Activated naive CD8-positive, alpha-beta T cell treated with anti-CD3 and anti-CD28 coated beads, Interleukin-2, amount 10 ng/mL, durations not matched to agents 7 days and 5 days (primary cell): ENCODE results near the gene APRT. TPM values are rescaled to one million over a fixed set of nuclear protein-coding genes. Genes with fewer than 3 reads are reported as not detected.

ENCODE experiments used
- ATAC-seq: fragments of 150-1000 bp; cut with Tn5 transposase; one replicate; pipeline ENCODE4 v1.10.0; 2021; ENCODE audit warnings: low read depth, moderate library complexity
- POLR2A ChIA-PET: fragments of 350-600 bp; sonication (Branson Sonifier 250); formaldehyde crosslinking; loops from one replicate; lab custom pipeline; 2021; ENCODE audit warnings: antibody characterized with exemption; lab: Charles Lee
- DNase-seq: peaks from one replicate; pipeline ENCODE4 v3.0.0; 2021
- H3K27ac Mint-ChIP-seq: one replicate; pipeline ENCODE4 v1.8.0; 2022; ENCODE audit warnings: mild to moderate bottlenecking, mixed read lengths
- H3K27me3 Mint-ChIP-seq: one replicate; pipeline ENCODE4 v1.8.0; 2022; ENCODE audit warnings: mild to moderate bottlenecking, moderate library complexity, mixed read lengths
- H3K36me3 Mint-ChIP-seq: one replicate; pipeline ENCODE4 v1.8.0; 2021; ENCODE audit warnings: mild to moderate bottlenecking, mixed read lengths
- H3K4me1 Mint-ChIP-seq: one replicate; pipeline ENCODE4 v1.8.0; 2021; ENCODE audit warnings: mixed read lengths
- H3K4me3 Mint-ChIP-seq: one replicate; pipeline ENCODE4 v1.8.0; 2022; ENCODE audit warnings: mild to moderate bottlenecking, moderate library complexity, mixed read lengths
- H3K9me3 Mint-ChIP-seq: one replicate; pipeline ENCODE4 v1.8.0; 2021; ENCODE audit warnings: mixed read lengths
- total RNA-seq, 2 experiments: library from RNA; stranded (reverse); gene quantifications; one replicate each; pipeline ENCODE4 v1.2.3, GENCODE V29; 2021

APRT gene
- total RNA-seq, 2 experiments from 2014 or later, result 124 to 139 TPM

DNA sequence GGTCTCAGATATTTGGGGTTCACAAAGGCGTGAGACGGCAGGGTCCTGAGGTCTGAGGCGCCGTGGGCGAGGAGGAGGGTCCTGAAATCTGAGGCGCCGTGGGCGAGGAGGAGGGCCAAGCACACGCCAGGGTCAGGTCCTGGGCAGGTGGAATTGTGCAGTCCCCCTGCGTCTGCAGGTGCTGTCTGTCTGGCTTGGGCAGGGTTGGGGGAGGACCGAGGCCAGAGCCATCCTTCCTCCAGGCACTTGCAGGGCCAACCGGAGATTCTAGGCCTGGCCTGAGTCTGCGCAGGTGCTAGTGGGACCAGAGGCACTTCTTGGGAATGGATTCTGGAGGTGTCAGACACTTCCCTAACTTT, 2.4 kb upstream of the APRT start:
- ATAC-seq (no peak), DNase-seq (no peak)
- Mint-ChIP-seq H3K4me1 (peaks cover 10% of the 10 kb centered on the region), H3K27ac (no peak overlapping the region), H3K9me3 (no peaks in the 10 kb centered on the region), H3K27me3 (no peaks in the 10 kb centered on the region), H3K36me3 (peaks cover 2% of the 10 kb centered on the region), H3K4me3 (peak overlapping the region; percentile 20)
- POLR2A ChIA-PET, result interaction anchor here (2.9 kb wide), 1 partner anchor 43 kb away, joined by 12 read pairs; the partner anchor contains the start of genes GALNS and TRAPPC2L

DNA sequence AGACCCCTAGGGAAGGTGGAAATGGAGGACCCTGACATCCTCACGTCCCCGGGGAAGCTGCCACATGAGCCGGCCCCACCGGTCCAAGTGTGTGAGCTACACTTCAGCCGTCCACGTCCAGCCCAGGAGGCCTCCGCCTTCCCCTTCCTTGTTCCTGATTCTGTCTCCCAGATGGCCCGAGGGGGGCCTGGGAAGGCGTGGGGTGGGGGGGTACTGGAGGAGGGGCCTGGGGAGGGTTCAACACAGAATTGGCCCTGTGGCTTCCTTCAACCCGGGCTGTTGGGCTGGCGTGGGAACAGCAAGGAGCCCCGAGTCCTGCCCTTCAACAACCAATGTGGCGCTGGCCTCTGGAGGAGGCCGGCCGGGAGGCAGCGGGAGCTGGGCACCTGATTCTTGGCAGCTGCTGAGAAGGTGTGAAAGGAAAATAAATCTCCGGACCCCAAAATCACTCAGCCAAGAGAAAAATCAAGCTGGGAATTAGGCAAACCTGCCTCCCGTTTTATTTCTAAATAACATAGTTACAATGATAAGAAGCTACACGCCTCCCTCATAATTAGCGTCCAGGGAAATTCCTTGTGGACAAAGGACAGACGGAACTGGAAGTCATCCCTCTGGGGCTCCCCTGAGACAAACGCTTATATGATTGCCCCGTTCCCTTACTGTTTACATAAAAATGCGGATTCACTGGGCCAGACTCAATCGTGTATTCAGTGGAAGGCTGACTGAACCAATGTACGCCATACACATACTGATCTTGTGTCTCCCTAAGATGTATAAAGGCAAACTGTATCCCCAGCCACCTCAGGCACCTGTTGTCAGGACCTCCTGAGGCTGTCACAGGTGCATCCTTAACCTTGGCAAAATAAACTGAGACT, 1.8 kb upstream of the APRT start:
- Mint-ChIP-seq H3K4me1 (peaks cover 10% of the 10 kb centered on the region), H3K9me3 (no peaks in the 10 kb centered on the region), H3K27me3 (no peaks in the 10 kb centered on the region), H3K27ac (no peak overlapping the region), H3K36me3 (peaks cover 5% of the 10 kb centered on the region), H3K4me3 (peak overlapping the region; percentile 20)
- POLR2A ChIA-PET, result interaction anchor here (1.5 to 4.9 kb wide), 6 partner anchors 10 to 388 kb away, joined by 4 to 40 read pairs (median 14); partner anchors contain the start of genes CDT1, GALNS and TRAPPC2L
- DNase-seq, result no peak
- ATAC-seq, result no peak

DNA sequence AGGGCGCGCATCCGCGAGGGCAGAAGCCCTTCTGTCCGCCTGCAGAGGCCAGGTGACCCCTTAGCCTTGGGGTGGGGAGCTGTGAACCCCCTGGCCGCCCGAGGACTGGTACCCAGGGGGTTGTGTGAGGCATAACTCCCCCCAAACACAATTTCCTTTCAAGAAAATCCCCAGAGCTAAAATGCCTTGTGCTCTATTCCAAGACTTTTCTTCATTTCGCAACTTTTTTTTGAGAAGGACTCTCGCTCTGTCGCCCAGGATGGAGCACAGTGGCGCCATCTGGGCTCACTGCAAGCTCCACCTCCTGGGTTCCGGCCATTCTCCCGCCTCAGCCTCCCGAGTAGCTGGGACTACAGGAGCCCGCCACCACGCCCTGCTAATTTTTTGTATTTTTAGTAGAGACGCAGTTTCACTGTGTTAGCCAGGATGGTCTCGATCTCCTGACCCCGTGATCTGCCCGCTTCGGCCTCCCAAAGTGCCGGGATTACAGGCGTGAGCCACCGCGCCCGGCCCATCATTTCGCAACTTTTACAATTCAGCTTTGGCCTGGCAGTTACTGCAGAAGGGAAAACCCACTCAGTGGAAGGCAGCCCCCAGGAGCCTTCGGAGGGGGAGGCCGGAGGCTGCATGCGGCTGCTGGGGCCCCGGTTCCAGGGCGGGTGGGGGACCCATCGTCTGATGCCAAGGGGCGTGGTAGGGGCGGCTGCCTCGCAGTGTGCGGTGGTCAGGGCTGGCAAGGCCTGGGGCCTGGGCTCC, 963 bp upstream of the APRT start:
- Mint-ChIP-seq H3K9me3 (no peaks in the 10 kb centered on the region), H3K4me3 (peak overlapping the region; percentile 96), H3K36me3 (peaks cover 8% of the 10 kb centered on the region), H3K4me1 (peaks cover 14% of the 10 kb centered on the region), H3K27ac (peak overlapping the region; percentile 87), H3K27me3 (no peaks in the 10 kb centered on the region)
- DNase-seq (no peak), ATAC-seq (no peak)
- POLR2A ChIA-PET, result interaction anchor here (0.5 to 4.9 kb wide), 12 partner anchors 9 to 389 kb away, joined by 3 to 40 read pairs (median 8); partner anchors contain the start of genes CDT1, GALNS, PIEZO1 and TRAPPC2L

DNA sequence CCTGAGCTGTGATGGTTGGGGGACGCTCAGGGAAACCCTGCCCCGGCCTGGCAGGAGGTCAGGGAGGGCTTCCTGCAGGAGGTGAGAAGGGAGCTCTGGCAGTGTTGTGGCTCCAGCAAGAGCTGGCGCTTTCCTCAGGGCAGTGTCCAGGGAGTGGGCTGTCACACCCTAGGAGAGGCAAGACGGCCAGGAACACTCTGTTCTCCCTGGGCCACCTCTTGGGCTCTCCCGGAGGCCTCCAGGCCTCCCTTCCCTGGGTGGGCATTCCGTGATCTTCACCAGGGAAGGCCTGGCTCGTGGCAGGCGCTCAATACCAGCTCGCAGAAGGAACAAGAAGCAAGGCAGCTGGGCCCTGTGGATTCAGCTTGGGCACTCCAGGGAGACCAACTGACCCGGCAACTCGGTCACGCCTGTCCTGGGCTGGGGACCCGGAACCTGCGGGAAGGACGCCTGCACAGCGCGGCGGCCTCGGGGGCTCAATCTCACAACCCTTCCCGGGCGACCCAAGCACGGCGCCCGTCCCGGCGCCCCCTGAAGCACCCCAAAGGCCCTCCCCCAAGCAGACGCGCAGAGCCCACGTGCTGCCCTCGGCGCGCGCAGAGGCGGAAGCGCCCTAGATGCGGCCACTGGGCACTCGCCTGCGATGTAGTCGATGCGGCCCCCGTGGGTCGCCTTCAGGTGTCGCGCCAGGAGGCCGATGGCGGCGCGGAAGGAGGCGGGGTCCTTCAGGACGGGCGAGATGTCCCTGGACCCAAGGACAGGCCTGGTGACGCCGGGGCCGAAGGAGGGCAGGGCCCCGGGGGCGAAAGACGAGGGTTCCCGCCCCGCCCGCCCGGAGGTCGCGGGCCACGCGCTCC, 588 bp downstream of the APRT start:
- H3K9me3 Mint-ChIP-seq, result no peaks in the 10 kb centered on the region
- ATAC-seq (peak; percentile 60), DNase-seq (peak; percentile 84)
- H3K27me3 Mint-ChIP-seq, result no peaks in the 10 kb centered on the region
- peak overlapping the region; percentile 96 for H3K4me3 Mint-ChIP-seq
- H3K4me1 Mint-ChIP-seq, result peaks cover 14% of the 10 kb centered on the region
- H3K27ac Mint-ChIP-seq, result peak overlapping the region; percentile 95
- peaks cover 12% of the 10 kb centered on the region for H3K36me3 Mint-ChIP-seq
- POLR2A ChIA-PET, result interaction anchor here (0.9 to 4.9 kb wide), 18 partner anchors 8 to 407 kb away, joined by 3 to 40 read pairs (median 6); partner anchors contain the start of genes ACSF3, CDT1, CYBA and PIEZO1

DNA sequence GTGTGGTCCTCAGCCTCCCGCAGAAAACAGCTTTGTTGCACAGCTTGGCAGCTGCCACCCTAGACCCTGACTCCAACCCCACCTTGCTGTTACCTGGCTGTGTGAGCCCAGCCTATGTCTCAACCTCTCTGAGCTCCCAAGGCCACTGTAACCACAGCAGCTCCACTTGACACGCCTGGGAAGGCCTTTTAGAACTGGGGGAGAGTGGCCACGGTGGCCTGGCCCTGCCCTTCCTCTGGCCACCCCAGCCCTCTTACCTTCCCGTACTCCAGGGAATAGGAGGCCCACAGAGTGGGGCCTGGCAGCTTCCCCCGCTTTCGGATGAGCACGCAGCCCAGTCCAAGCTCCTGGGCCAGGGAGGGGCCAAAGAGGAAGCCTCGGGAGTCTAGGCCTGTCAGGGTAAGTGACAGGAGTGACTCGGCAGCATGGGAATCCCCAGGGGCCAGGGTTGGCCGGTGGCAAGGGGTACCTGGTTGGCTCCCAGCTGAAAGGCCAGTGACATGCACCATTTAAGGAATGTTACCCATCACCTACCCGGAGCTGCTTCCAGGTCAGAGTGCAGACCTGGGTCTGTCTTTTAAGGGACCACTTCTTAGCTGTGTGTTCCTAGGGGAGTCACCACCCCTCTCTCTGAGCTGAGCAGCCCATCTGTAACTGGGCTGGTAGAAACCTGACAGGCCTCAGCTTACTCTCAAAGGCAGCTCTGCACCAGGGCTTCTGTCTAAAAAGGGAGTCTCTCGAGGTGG, 1.4 kb downstream of the APRT start:
- DNase-seq (no peak), ATAC-seq (no peak)
- Mint-ChIP-seq H3K36me3 (peaks cover 12% of the 10 kb centered on the region), H3K27ac (peak overlapping the region; percentile 95), H3K27me3 (no peaks in the 10 kb centered on the region), H3K4me1 (peaks cover 14% of the 10 kb centered on the region), H3K4me3 (peak overlapping the region; percentile 96), H3K9me3 (no peaks in the 10 kb centered on the region)
- POLR2A ChIA-PET, result interaction anchor here (0.5 to 4.9 kb wide), 12 partner anchors 26 to 900 kb away, joined by 3 to 40 read pairs (median 5); partner anchors contain the start of genes ACSF3, CYBA, ZC3H18 and ZNF778

DNA sequence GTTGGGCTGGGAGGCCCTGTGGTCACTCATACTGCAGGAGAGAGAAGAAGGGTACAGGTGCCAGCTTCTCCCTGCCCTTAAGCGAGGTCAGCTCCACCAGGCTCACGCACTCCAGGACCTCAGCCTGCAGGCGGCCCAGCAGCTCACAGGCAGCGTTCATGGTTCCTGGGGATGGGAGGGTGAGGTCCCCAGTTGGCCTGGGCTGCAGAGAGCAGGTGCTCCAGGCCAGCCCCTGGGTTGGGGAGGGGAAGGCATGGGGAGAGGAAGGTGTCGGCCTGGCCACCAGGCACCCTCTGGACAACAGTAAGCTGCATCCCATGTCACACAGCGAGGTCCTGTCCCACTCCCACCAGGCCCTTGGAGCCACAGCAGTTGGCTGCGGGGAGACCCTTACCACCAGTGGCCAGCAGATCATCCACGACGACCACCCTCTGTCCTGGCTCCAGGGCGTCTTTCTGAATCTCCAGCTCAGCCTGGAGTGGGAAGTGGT, 2.0 kb downstream of the APRT start:
- Mint-ChIP-seq H3K36me3 (peaks cover 12% of the 10 kb centered on the region), H3K4me3 (peak overlapping the region; percentile 96), H3K27ac (peak overlapping the region; percentile 95), H3K4me1 (peaks cover 14% of the 10 kb centered on the region), H3K9me3 (no peaks in the 10 kb centered on the region), H3K27me3 (no peaks in the 10 kb centered on the region)
- ATAC-seq, result no peak
- POLR2A ChIA-PET, result interaction anchor here (0.8 to 4.9 kb wide), 9 partner anchors 26 to 408 kb away, joined by 3 to 40 read pairs (median 7); partner anchors contain the start of genes ACSF3, CYBA, ZC3H18 and ZNF778
- DNase-seq, result no peak

DNA sequence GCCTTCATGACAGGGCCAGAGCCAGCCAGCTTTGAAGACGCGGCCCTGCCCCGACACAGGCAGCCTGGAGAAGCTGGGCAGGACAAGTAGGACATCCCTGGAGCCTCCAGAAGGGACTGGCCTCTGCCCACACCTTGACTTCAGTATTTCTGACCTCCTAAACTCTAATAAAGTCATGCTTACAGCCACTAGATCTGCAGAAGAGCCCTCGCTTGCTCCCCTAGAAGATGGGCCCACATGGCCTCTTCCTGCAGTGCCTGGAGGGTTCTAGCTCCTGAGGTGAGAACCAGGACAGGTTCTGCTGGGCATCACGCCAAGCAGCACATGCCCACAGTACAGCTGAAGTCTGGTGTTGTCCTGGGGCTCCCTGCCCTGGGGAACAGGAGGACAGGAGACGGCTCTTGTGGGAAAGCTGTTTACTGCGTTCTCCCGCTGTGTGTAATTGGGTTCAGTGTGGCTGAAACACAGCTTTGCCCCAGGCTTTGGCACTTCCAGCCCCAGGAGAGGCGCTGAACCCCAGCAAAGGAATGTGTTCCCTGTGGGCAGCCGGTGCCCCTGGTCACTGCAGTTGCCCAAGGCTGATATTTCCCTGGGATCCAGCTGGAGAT, 2.6 kb downstream of the APRT start:
- no peaks in the 10 kb centered on the region for H3K27me3 Mint-ChIP-seq
- peak overlapping the region; percentile 48 for H3K4me3 Mint-ChIP-seq
- ATAC-seq (no peak), DNase-seq (no peak)
- peak overlapping the region; percentile 95 for H3K27ac Mint-ChIP-seq
- POLR2A ChIA-PET, result interaction anchor here (0.8 to 4.9 kb wide), 6 partner anchors 25 to 409 kb away, joined by 3 to 40 read pairs (median 8); partner anchors contain the start of genes CYBA and ZNF778
- H3K9me3 Mint-ChIP-seq, result no peaks in the 10 kb centered on the region
- H3K36me3 Mint-ChIP-seq, result peaks cover 14% of the 10 kb centered on the region
- peaks cover 14% of the 10 kb centered on the region for H3K4me1 Mint-ChIP-seq

DNA sequence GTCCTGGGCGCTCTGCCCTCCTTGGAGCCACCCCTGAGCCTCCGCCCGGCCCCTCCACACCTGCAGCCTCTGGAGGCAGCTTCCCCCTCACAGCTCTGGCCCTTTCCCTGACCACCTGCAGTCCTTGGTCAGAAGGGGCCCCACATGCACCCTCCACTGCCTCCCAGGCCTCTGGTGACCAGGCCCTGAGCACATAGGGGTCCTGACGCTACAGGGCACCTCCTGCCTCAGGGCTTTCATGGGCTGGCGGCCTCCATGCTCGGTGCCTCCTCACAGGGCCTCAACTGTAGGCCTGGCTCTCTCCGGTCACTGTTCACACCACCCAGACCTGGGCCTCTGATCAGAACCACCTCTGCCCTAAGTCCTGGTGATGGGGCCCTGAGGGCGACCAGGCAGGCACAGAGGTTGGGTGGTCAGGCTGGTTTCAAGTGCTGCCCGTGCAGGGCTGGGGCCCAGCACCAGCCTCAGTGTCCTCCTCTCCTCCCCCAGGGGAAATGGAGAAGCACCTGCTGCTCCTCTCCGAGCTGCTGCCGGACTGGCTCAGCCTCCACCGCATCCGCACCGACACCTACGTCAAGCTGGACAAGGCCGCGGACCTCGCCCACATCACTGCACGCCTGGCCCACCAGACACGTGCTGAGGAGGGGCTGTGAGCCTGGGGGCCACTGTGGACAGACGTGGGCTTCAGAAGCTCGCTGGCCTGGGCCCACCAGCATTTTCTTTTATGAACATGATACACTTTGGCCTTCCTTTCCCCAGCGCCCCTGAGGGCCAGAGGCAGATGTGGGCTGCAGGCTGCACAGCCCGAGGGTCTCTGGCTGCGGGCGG, 3.9 kb downstream of the APRT start:
- ATAC-seq, result no peak
- POLR2A ChIA-PET, result no interaction called here
- Mint-ChIP-seq H3K27me3 (no peaks in the 10 kb centered on the region), H3K27ac (peak overlapping the region; percentile 60), H3K4me1 (peaks cover 14% of the 10 kb centered on the region), H3K36me3 (peaks cover 14% of the 10 kb centered on the region), H3K9me3 (no peaks in the 10 kb centered on the region), H3K4me3 (peak overlapping the region; percentile 19)
- no peak for DNase-seq

DNA sequence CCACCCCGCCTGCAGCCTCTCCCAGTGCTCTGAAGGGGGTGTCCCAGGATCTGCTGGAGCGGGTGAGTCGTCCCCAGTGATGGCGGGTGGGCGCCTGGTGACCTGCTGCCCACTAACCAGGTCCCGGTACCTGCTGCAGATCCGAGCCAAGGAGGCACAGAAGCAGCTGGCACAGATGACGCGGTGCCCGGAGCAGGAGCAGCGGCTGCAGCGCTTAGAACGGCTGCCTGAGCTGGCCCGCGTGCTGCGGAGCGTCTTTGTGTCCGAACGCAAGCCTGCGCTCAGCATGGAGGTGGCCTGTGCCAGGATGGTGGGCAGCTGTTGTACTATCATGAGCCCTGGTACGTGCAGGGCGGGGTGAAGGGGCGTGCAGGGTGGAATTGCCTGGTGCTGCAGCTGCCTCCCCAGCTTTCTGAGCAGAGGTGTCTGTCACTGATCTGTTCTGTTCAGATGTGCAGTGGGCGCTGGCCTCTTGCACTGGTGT, 4.5 kb downstream of the APRT start:
- no peak overlapping the region for H3K4me3 Mint-ChIP-seq

DNA sequence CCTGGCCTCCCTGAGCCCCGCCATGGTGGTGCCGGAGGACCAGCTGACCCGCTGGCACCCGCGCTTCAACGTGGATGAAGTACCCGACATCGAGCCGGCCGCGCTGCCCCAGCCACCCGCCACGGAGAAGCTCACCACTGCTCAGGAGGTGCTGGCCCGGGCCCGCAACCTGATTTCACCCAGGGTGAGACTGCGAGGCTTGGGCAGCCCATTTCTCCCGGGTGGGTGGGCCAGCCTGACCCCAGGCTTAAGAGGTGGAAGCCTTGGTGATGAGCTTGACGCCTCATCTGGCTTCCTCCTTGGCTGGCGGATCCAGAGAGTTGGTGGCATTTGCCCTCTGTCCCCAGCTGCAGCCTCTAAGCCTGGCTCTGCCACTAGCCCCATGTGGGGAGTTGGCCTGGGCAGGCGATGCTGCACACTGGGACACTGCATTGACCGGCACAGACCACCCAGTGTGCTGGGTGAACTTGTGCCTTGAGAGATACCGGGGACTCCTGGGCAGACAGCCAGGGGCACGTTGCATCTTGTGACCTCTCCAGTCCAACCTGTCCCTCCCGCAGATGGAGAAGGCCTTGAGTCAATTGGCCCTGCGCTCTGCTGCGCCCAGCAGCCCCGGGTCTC, 5.1 kb downstream of the APRT start:
- no peak overlapping the region for H3K27ac Mint-ChIP-seq
- peaks cover 14% of the 10 kb centered on the region for H3K36me3 Mint-ChIP-seq
- DNase-seq (no peak), ATAC-seq (no peak)
- peaks cover 11% of the 10 kb centered on the region for H3K4me1 Mint-ChIP-seq
- POLR2A ChIA-PET, result interaction anchor here (0.9 to 1.5 kb wide), 3 partner anchors 22 to 104 kb away, joined by 3 to 5 read pairs (median 3); partner anchors contain the start of gene PIEZO1
- no peaks in the 10 kb centered on the region for H3K27me3 Mint-ChIP-seq
- H3K9me3 Mint-ChIP-seq, result no peaks in the 10 kb centered on the region
- H3K4me3 Mint-ChIP-seq, result no peak overlapping the region

More for the DNA sequence above, 4.5 kb downstream of the APRT start:
- Mint-ChIP-seq H3K36me3 (peaks cover 14% of the 10 kb centered on the region), H3K9me3 (no peaks in the 10 kb centered on the region), H3K27me3 (no peaks in the 10 kb centered on the region), H3K4me1 (peaks cover 12% of the 10 kb centered on the region), H3K27ac (no peak overlapping the region)
- ATAC-seq, result no peak
- no peak for DNase-seq
- POLR2A ChIA-PET, result interaction anchor here (0.9 kb wide), 1 partner anchor 28 kb away, joined by 3 read pairs; no protein-coding TSS in a partner anchor
